ENCODE measurements around the gene CFAP54. TPM values are rescaled to one million over a fixed set of nuclear protein-coding genes. Genes with fewer than 3 reads are reported as not detected.

CFAP54 gene
- total and polyA plus RNA-seq, 2 of the 4 experiments (the other 2 are of a cell fraction), result 0.18 to 0.41 TPM

- no TSS peak for BruUV-seq (replicated peaks)
- H2AK9ac ChIP-seq (replicated peaks; ENCODE audit: low read depth, low read length, poor library complexity), result no peak overlapping the region
- no peak overlapping the region for H4K8ac ChIP-seq (ENCODE audit: low read depth in 2 of 2, low read length in 2 of 2)
- ATAC-seq (ENCODE audit: low read depth) (no peak), DNase-seq (no peak)
- no peak overlapping the region for H3K18ac ChIP-seq (ENCODE audit: low read depth, low read length)
- no peaks in the 10 kb centered on the region for H3K27me3 ChIP-seq (ENCODE audit: control insufficient read depth, insufficient read depth, low read length)
- no peak overlapping the region for H3K4me3 ChIP-seq (ENCODE audit: insufficient read depth, low read depth, low read length)
- no peak overlapping the region for H3K27ac ChIP-seq (ENCODE audit: insufficient read depth, low read length)
- H3K56ac ChIP-seq (ENCODE audit: extremely low read depth, insufficient read depth, low read length), result no peak overlapping the region
- no peaks in the 10 kb centered on the region for H3K9me3 ChIP-seq (ENCODE audit: control insufficient read depth, insufficient read depth, low read length)
- no peaks in the 10 kb centered on the region for H3K36me3 ChIP-seq (ENCODE audit: control insufficient read depth, insufficient read depth, low read length)
- H2BK15ac ChIP-seq (ENCODE audit: low read depth, low read length), result no peak overlapping the region
- TF ChIP-seq RCOR1 (IDR thresholded peaks at IDR 0.05; ENCODE audit: insufficient replicate concordance, low read length), result no peak
- TF ChIP-seq FOS (IDR thresholded peaks at IDR 0.05; ENCODE audit: low read depth, low read length), result no peak
- TF ChIP-seq RAD21 (IDR thresholded peaks at IDR 0.05; ENCODE audit: low read length), result no peak
- no peak for TF ChIP-seq CHD1 (IDR thresholded peaks at IDR 0.05; ENCODE audit: low read depth, low read length)
- no peak for TF ChIP-seq POLR2A (IDR thresholded peaks at IDR 0.05; ENCODE audit: low read depth, low read length)
- TF ChIP-seq USF2 (IDR thresholded peaks at IDR 0.05; ENCODE audit: low read depth, low read length), result no peak
- no peak for TF ChIP-seq RFX5 (IDR thresholded peaks at IDR 0.05; ENCODE audit: low read depth, low read length)
- TF ChIP-seq ELK1 (IDR thresholded peaks at IDR 0.05; ENCODE audit: borderline replicate concordance, low read depth, low read length), result no peak
- TF ChIP-seq CTCF (conservative IDR thresholded peaks at IDR 0.05; ENCODE audit: low read depth, low read length), result no peak
- no peak for TF ChIP-seq MAZ (IDR thresholded peaks at IDR 0.05; ENCODE audit: borderline replicate concordance, low read depth, low read length)
- TF ChIP-seq SMC3 (IDR thresholded peaks at IDR 0.05; ENCODE audit: low read depth, low read length), result no peak
- no peak for TF ChIP-seq MXI1 (IDR thresholded peaks at IDR 0.05; ENCODE audit: borderline replicate concordance, low read depth, low read length)
- TF ChIP-seq BHLHE40 (IDR thresholded peaks at IDR 0.05; ENCODE audit: low read depth, low read length), result no peak
- no peak for TF ChIP-seq CEBPB (IDR thresholded peaks at IDR 0.05; ENCODE audit: low read depth, low read length)
- no peak for TF ChIP-seq MAFK (IDR thresholded peaks at IDR 0.05; ENCODE audit: low read depth, low read length)
- TF ChIP-seq NFE2L2 (IDR thresholded peaks at IDR 0.05; ENCODE audit: low read depth, low read length), result no peak
- H3K9ac ChIP-seq (ENCODE audit: low read depth, low read length), result no peak overlapping the region
- H3K4me1 ChIP-seq (ENCODE audit: control insufficient read depth, insufficient read depth, low read length), result no peaks in the 10 kb centered on the region
- WGBS, 2 experiments (ENCODE audit: extremely low coverage in 2 of 2, insufficient read length in 1 of 2), result no CpG with 5 or more reads among the region's 4 CpGs
- no peak overlapping the region for H4K91ac ChIP-seq (ENCODE audit: insufficient read depth, low read depth, low read length)
- no peak overlapping the region for H2BK5ac ChIP-seq (ENCODE audit: low read depth, low read length, poor library complexity, severe bottlenecking)
- H3K79me1 ChIP-seq (ENCODE audit: low read depth in 1 of 2, low read length in 2 of 2), result no peaks in the 10 kb centered on the region
- ChIA-PET POLR2A (ENCODE audit: unreplicated experiment) (no interaction called here), CTCF (no interaction called here)
- no peak overlapping the region for H3K23ac ChIP-seq (ENCODE audit: low read depth, low read length)
- no peak overlapping the region for H2AK5ac ChIP-seq (ENCODE audit: low read depth, low read length)
- dilution Hi-C loops (cut with HindIII; ENCODE audit: low sequenced_read_pairs, unreplicated experiment), result no loop called here
- H4K5ac ChIP-seq (ENCODE audit: low read depth, low read length), result no peak overlapping the region
- intact Hi-C loops (cut with micrococcal nuclease), result no loop called here
- no peak overlapping the region for H2AFZ ChIP-seq (replicated peaks; ENCODE audit: low read length, poor library complexity)
- H3K4me2 ChIP-seq (ENCODE audit: low read depth, low read length), result no peak overlapping the region
- H2BK20ac ChIP-seq (ENCODE audit: low read depth, low read length), result no peak overlapping the region
- in situ Hi-C loops (cut with MboI; ENCODE audit: low sequenced_read_pairs), result no loop called here
- no peak overlapping the region for H2BK120ac ChIP-seq (ENCODE audit: low read depth, low read length)
- H3K9me1 ChIP-seq (ENCODE audit: insufficient read depth, low read length), result no peaks in the 10 kb centered on the region
- no peak overlapping the region for H3K4ac ChIP-seq (ENCODE audit: low read depth, low read length)
- no peaks in the 10 kb centered on the region for H4K20me1 ChIP-seq (ENCODE audit: insufficient read depth, low read length)
- H3K14ac ChIP-seq (replicated peaks; ENCODE audit: low read depth, low read length), result no peak overlapping the region
Observed at GRCh38 chr12:96571101-96571862, 81.9 kb downstream of the CFAP54 start.

All from IMR-90 (cell line).